Activated T-helper 2 cell treated with anti-CD3 and anti-CD28 coated beads, Interferon-gamma antibody, Interleukin-2, Interleukin-4, amounts not matched to agents 10 μg/mL and 5 μg/mL and 100 μg/mL, durations not matched to agents 14 hours and 24 hours and 36 hours (primary cell): Measurements from ENCODE around the gene PLXNB1. TPM values are rescaled to one million over a fixed set of nuclear protein-coding genes. Genes with fewer than 3 reads are reported as not detected.

ENCODE experiments used
- DNase-seq: peaks from one replicate; pipeline ENCODE4 v3.0.0; 2021; ENCODE audit warnings: low spot score
- H3K27ac Mint-ChIP-seq: one replicate; pipeline ENCODE4 v1.8.0; 2021; ENCODE audit warnings: mixed read lengths
- H3K27me3 Mint-ChIP-seq: one replicate; pipeline ENCODE4 v1.8.0; 2021; ENCODE audit warnings: low read depth, mixed read lengths
- H3K36me3 Mint-ChIP-seq: one replicate; pipeline ENCODE4 v1.8.0; 2021; ENCODE audit warnings: low read depth, mixed read lengths
- H3K4me1 Mint-ChIP-seq: one replicate; pipeline ENCODE4 v1.8.0; 2021; ENCODE audit warnings: low read depth, mixed read lengths
- H3K4me3 Mint-ChIP-seq: one replicate; pipeline ENCODE4 v1.8.0; 2021; ENCODE audit warnings: low read depth, mild to moderate bottlenecking, moderate library complexity, mixed read lengths
- H3K9me3 Mint-ChIP-seq: one replicate; pipeline ENCODE4 v1.8.0; 2021; ENCODE audit warnings: mixed read lengths
- intact Hi-C: fragments of 100-400 bp; cut with micrococcal nuclease; formaldehyde crosslinking; loops from one replicate; pipeline ENCODE4 v1.15.1; 2023
- total RNA-seq: library from RNA; stranded (reverse); gene quantifications from 2 replicates; pipeline ENCODE4 v1.2.3, GENCODE V29; 2022

Gene PLXNB1
- total RNA-seq, 1 donor from 2014 or later, result 7.0 TPM

GRCh38 chr3:48427630-48427962 is 2.3 kb downstream of the PLXNB1 start:
- Mint-ChIP-seq H3K36me3 (peaks cover 16% of the 10 kb centered on the region), H3K27me3 (peaks cover 17% of the 10 kb centered on the region), H3K4me1 (peaks cover 4% of the 10 kb centered on the region), H3K27ac (no peak overlapping the region), H3K9me3 (no peaks in the 10 kb centered on the region), H3K4me3 (peak overlapping the region; percentile 44)
- intact Hi-C loops, result no loop called here
- DNase-seq, result no peak

- Mint-ChIP-seq H3K27me3 (peaks cover 17% of the 10 kb centered on the region), H3K36me3 (peaks cover 11% of the 10 kb centered on the region), H3K4me1 (peaks cover 3% of the 10 kb centered on the region), H3K27ac (no peak overlapping the region), H3K4me3 (peak overlapping the region; percentile 40), H3K9me3 (no peaks in the 10 kb centered on the region)
- intact Hi-C loops, result no loop called here
- no peak for DNase-seq
Measured at GRCh38 chr3:48426944-48427629, 2.8 kb downstream of the PLXNB1 start.

GRCh38 chr3:48426401-48426909 is 3.4 kb downstream of the PLXNB1 start:
- H3K4me1 Mint-ChIP-seq, result peaks cover 1% of the 10 kb centered on the region
- H3K27ac Mint-ChIP-seq, result no peak overlapping the region
- DNase-seq, result no peak
- H3K4me3 Mint-ChIP-seq, result no peak overlapping the region
- H3K9me3 Mint-ChIP-seq, result no peaks in the 10 kb centered on the region
- intact Hi-C loops, result no loop called here
- H3K36me3 Mint-ChIP-seq, result peaks cover 6% of the 10 kb centered on the region
- peaks cover 17% of the 10 kb centered on the region for H3K27me3 Mint-ChIP-seq

- intact Hi-C loops, result no loop called here
- H3K27ac Mint-ChIP-seq, result no peak overlapping the region
Measured at GRCh38 chr3:48425281-48425812, 4.5 kb downstream of the PLXNB1 start.

GRCh38 chr3:48423883-48424695 is 5.8 kb downstream of the PLXNB1 start:
- H3K4me3 Mint-ChIP-seq, result no peak overlapping the region
- no peaks in the 10 kb centered on the region for H3K9me3 Mint-ChIP-seq
- DNase-seq, result no peak
- peaks cover 17% of the 10 kb centered on the region for H3K27me3 Mint-ChIP-seq
- no peaks in the 10 kb centered on the region for H3K36me3 Mint-ChIP-seq
- no peaks in the 10 kb centered on the region for H3K4me1 Mint-ChIP-seq
- intact Hi-C loops, result no loop called here
- no peak overlapping the region for H3K27ac Mint-ChIP-seq

More at GRCh38 chr3:48425281-48425812, 4.5 kb downstream of the PLXNB1 start:
- no peak for DNase-seq
- Mint-ChIP-seq H3K4me1 (peaks cover 1% of the 10 kb centered on the region), H3K36me3 (no peaks in the 10 kb centered on the region), H3K4me3 (no peak overlapping the region), H3K9me3 (no peaks in the 10 kb centered on the region), H3K27me3 (peaks cover 17% of the 10 kb centered on the region)

GRCh38 chr3:48423241-48423882 is 6.5 kb downstream of the PLXNB1 start:
- no peak overlapping the region for H3K27ac Mint-ChIP-seq

GRCh38 chr3:48422681-48423080 is 7.2 kb downstream of the PLXNB1 start:
- Mint-ChIP-seq H3K4me1 (no peaks in the 10 kb centered on the region), H3K4me3 (no peak overlapping the region), H3K36me3 (no peaks in the 10 kb centered on the region), H3K9me3 (no peaks in the 10 kb centered on the region), H3K27ac (no peak overlapping the region), H3K27me3 (peaks cover 8% of the 10 kb centered on the region)
- intact Hi-C loops, result no loop called here
- no peak for DNase-seq

More at GRCh38 chr3:48423241-48423882, 6.5 kb downstream of the PLXNB1 start:
- H3K27me3 Mint-ChIP-seq, result peaks cover 15% of the 10 kb centered on the region
- H3K9me3 Mint-ChIP-seq, result no peaks in the 10 kb centered on the region
- no peak overlapping the region for H3K4me3 Mint-ChIP-seq
- intact Hi-C loops, result no loop called here
- no peaks in the 10 kb centered on the region for H3K36me3 Mint-ChIP-seq
- no peaks in the 10 kb centered on the region for H3K4me1 Mint-ChIP-seq
- DNase-seq, result no peak

- intact Hi-C loops, result no loop called here
- H3K4me1 Mint-ChIP-seq, result no peaks in the 10 kb centered on the region
- H3K27ac Mint-ChIP-seq, result no peak overlapping the region
- DNase-seq, result no peak
- H3K4me3 Mint-ChIP-seq, result no peak overlapping the region
- H3K36me3 Mint-ChIP-seq, result no peaks in the 10 kb centered on the region
- H3K27me3 Mint-ChIP-seq, result peaks cover 4% of the 10 kb centered on the region
- no peaks in the 10 kb centered on the region for H3K9me3 Mint-ChIP-seq
Measured at GRCh38 chr3:48422272-48422671, 7.6 kb downstream of the PLXNB1 start.

GRCh38 chr3:48420561-48420960 is 9.3 kb downstream of the PLXNB1 start:
- H3K9me3 Mint-ChIP-seq, result no peaks in the 10 kb centered on the region
- H3K4me1 Mint-ChIP-seq, result no peaks in the 10 kb centered on the region
- no peaks in the 10 kb centered on the region for H3K36me3 Mint-ChIP-seq
- H3K4me3 Mint-ChIP-seq, result no peak overlapping the region
- H3K27me3 Mint-ChIP-seq, result no peaks in the 10 kb centered on the region
- intact Hi-C loops, result no loop called here
- H3K27ac Mint-ChIP-seq, result no peak overlapping the region
- DNase-seq, result no peak

- intact Hi-C loops, result no loop called here
- no peaks in the 10 kb centered on the region for H3K27me3 Mint-ChIP-seq
- H3K4me1 Mint-ChIP-seq, result no peaks in the 10 kb centered on the region
- no peak overlapping the region for H3K4me3 Mint-ChIP-seq
- no peaks in the 10 kb centered on the region for H3K36me3 Mint-ChIP-seq
- no peaks in the 10 kb centered on the region for H3K9me3 Mint-ChIP-seq
- no peak for DNase-seq
- no peak overlapping the region for H3K27ac Mint-ChIP-seq
Measured at GRCh38 chr3:48419597-48419996, 10.3 kb downstream of the PLXNB1 start.

- no peak for DNase-seq
- intact Hi-C loops, result no loop called here
- Mint-ChIP-seq H3K27me3 (no peaks in the 10 kb centered on the region), H3K9me3 (no peaks in the 10 kb centered on the region), H3K27ac (no peak overlapping the region), H3K4me3 (no peak overlapping the region), H3K4me1 (no peaks in the 10 kb centered on the region), H3K36me3 (no peaks in the 10 kb centered on the region)
Measured at GRCh38 chr3:48419149-48419548, 10.7 kb downstream of the PLXNB1 start.

- Mint-ChIP-seq H3K27ac (no peak overlapping the region), H3K4me1 (no peaks in the 10 kb centered on the region), H3K36me3 (no peaks in the 10 kb centered on the region), H3K4me3 (no peak overlapping the region), H3K27me3 (no peaks in the 10 kb centered on the region), H3K9me3 (no peaks in the 10 kb centered on the region)
- intact Hi-C loops, result no loop called here
- DNase-seq, result no peak
Measured at GRCh38 chr3:48418651-48419050, 11.2 kb downstream of the PLXNB1 start.
